Measurements from ENCODE around the gene ANKRD55. TPM values are rescaled to one million over a fixed set of nuclear protein-coding genes. Genes with fewer than 3 reads are reported as not detected.
"Not testable (repeated sequence)": the region's sequence is repeated elsewhere in the genome, so short reads cannot be mapped to it uniquely, and the experiment has no call there.

ANKRD55 gene
- total and polyA plus RNA-seq, 2 donors (not counting 3 experiments of a cell fraction or from before 2014, with no cell fraction given), result 1.4 to 2.1 TPM

GRCh38 chr5:56215019-56215830 is 17.9 kb downstream of the ANKRD55 start:
- intact Hi-C loops (cut with micrococcal nuclease) (no loop called here), dilution Hi-C loops (cut with MboI; ENCODE audit: extremely low pct_ligation_motif_present, low sequenced_read_pairs) (no loop called here)
- H3K27ac ChIP-seq (ENCODE audit: insufficient read depth, low read depth, low read length), result no peak overlapping the region
- H3K4me1 ChIP-seq (ENCODE audit: control insufficient read depth, extremely low read depth, insufficient read depth, low read length), result peaks cover 27% of the 10 kb centered on the region
- no peaks in the 10 kb centered on the region for H4K20me1 ChIP-seq (replicated peaks; ENCODE audit: control insufficient read depth, extremely low read depth, insufficient read depth, low read length)
- TF ChIP-seq GATA2 (IDR thresholded peaks at IDR 0.05; ENCODE audit: insufficient read depth, insufficient read length, low read depth, low read length) (no peak), JUN (IDR thresholded peaks at IDR 0.05; ENCODE audit: borderline replicate concordance, insufficient read depth, insufficient read length, low read depth) (no peak)
- H3K27me3 ChIP-seq (ENCODE audit: control insufficient read depth in 2 of 2, insufficient read depth in 2 of 2, low read length in 2 of 2), result no peaks in the 10 kb centered on the region
- no peaks in the 10 kb centered on the region for H3K36me3 ChIP-seq (ENCODE audit: control insufficient read depth in 2 of 2, extremely low read depth in 1 of 2, insufficient read depth in 2 of 2, low read length in 2 of 2)
- no peak for FAIRE-seq
- no peak for DNase-seq (ENCODE audit: low read depth, low spot score)
- no peak overlapping the region for H2AFZ ChIP-seq (ENCODE audit: low read depth, low read length)
- ChIA-PET CTCF (interaction anchor here (1.0 to 1.6 kb wide), 2 partner anchors 194 to 279 kb away, joined by 3 to 4 read pairs; no protein-coding TSS in a partner anchor), POLR2A (no interaction called here)
- H3K4me2 ChIP-seq (ENCODE audit: insufficient read depth, low read length), result no peak overlapping the region
- no peak overlapping the region for H3K9ac ChIP-seq (replicated peaks; ENCODE audit: extremely low read depth, insufficient read depth, low read length)
- no peak overlapping the region for H3K4me3 ChIP-seq (replicated peaks in 1 of 3; ENCODE audit: insufficient read depth in 1 of 3, low read depth in 1 of 3, low read length in 3 of 3)
- H3K9me1 ChIP-seq (replicated peaks; ENCODE audit: control insufficient read depth, extremely low read depth, insufficient read depth, low read length), result no peaks in the 10 kb centered on the region
- no peaks in the 10 kb centered on the region for H3K9me3 ChIP-seq (replicated peaks; ENCODE audit: control insufficient read depth, insufficient read depth, low read length)
- BruUV-seq (replicated peaks), result no TSS peak
- H3K79me2 ChIP-seq (ENCODE audit: control insufficient read depth, insufficient read depth, low read length), result no peaks in the 10 kb centered on the region

- H3K9ac ChIP-seq (replicated peaks; ENCODE audit: extremely low read depth, insufficient read depth, low read length); H3K9me1 ChIP-seq (replicated peaks; ENCODE audit: control insufficient read depth, extremely low read depth, insufficient read depth, low read length); H3K79me2 ChIP-seq (ENCODE audit: control insufficient read depth, insufficient read depth, low read length); H3K9me3 ChIP-seq (replicated peaks; ENCODE audit: control insufficient read depth, insufficient read depth, low read length); FAIRE-seq; H3K36me3 ChIP-seq (ENCODE audit: control insufficient read depth in 2 of 2, extremely low read depth in 1 of 2, insufficient read depth in 2 of 2, low read length in 2 of 2); H2AFZ ChIP-seq (ENCODE audit: low read depth, low read length); H3K27me3 ChIP-seq (ENCODE audit: control insufficient read depth in 2 of 2, insufficient read depth in 2 of 2, low read length in 2 of 2); H3K27ac ChIP-seq (ENCODE audit: insufficient read depth, low read depth, low read length); BruUV-seq (replicated peaks); dilution Hi-C loops (cut with MboI; ENCODE audit: extremely low pct_ligation_motif_present, low sequenced_read_pairs); H3K4me2 ChIP-seq (ENCODE audit: insufficient read depth, low read length); CTCF ChIA-PET; H3K4me3 ChIP-seq (replicated peaks in 1 of 3; ENCODE audit: insufficient read depth in 1 of 3, low read depth in 1 of 3, low read length in 3 of 3); H4K20me1 ChIP-seq (replicated peaks; ENCODE audit: control insufficient read depth, extremely low read depth, insufficient read depth, low read length): not testable (repeated sequence)
- POLR2A ChIA-PET, result interaction anchor here (0.6 kb wide), 1 partner anchor 504 kb away, joined by 6 read pairs; no protein-coding TSS in a partner anchor
- TF ChIP-seq JUN (IDR thresholded peaks at IDR 0.05; ENCODE audit: borderline replicate concordance, insufficient read depth, insufficient read length, low read depth) (peak; percentile 4), FOS (IDR thresholded peaks at IDR 0.05; ENCODE audit: borderline replicate concordance, insufficient read depth, low read length) (peak; percentile 11)
- H3K4me1 ChIP-seq (ENCODE audit: control insufficient read depth, extremely low read depth, insufficient read depth, low read length), result peaks cover 27% of the 10 kb centered on the region
- intact Hi-C loops (cut with micrococcal nuclease), result loop anchor here (5.0 kb wide), 2 partner anchors 53 to 603 kb away; partner anchors contain the start of gene MAP3K1
- peak; percentile 23 for DNase-seq (ENCODE audit: low read depth, low spot score)
Observed at GRCh38 chr5:56213886-56214535, 19.1 kb downstream of the ANKRD55 start.

All from endothelial cell of umbilical vein (primary cell).